GM23338 (cell line): ENCODE measurements around the gene POLDIP3. TPM values are rescaled to one million over a fixed set of nuclear protein-coding genes. Genes with fewer than 3 reads are reported as not detected.

Experiments used
- ATAC-seq: fragments of 200-7000 bp; cut with Tn5 transposase; 3 replicates; pipeline ENCODE4 v1.9.1; 2020
- DNase-seq: peaks from one replicate; pipeline ENCODE4 v3.0.0-alpha.2; 2015; ENCODE audit warnings: low spot score
- H2AFZ ChIP-seq: fragments of 200-600 bp; sonication (generic); 2 replicates; pipeline ENCODE4 v1.8.0; 2016; ENCODE audit warnings: antibody characterized with exemption, mild to moderate bottlenecking, moderate library complexity
- H3F3A ChIP-seq: fragments of 200-600 bp; sonication (generic); replicated peaks from 2 replicates; pipeline ENCODE4 v1.8.0; 2017; ENCODE audit warnings: antibody characterized with exemption, mixed run types, low read depth
- H3K27ac ChIP-seq: fragments of 200-600 bp; sonication (generic); 2 replicates; pipeline ENCODE4 v1.6.1; 2016; ENCODE audit warnings: low read depth
- H3K27me3 ChIP-seq: fragments of 200-600 bp; sonication (generic); 2 replicates; pipeline ENCODE4 v1.8.0; 2016; ENCODE audit warnings: mild to moderate bottlenecking, mixed run types, moderate library complexity; ENCODE audit not compliant: insufficient read depth
- H3K36me3 ChIP-seq: fragments of 200-600 bp; sonication (generic); 2 replicates; pipeline ENCODE4 v1.8.0; 2016; ENCODE audit warnings: mild to moderate bottlenecking; ENCODE audit not compliant: insufficient read depth
- H3K4me1 ChIP-seq: fragments of 200-600 bp; sonication (generic); 2 replicates; pipeline ENCODE4 v1.8.0; 2016; ENCODE audit warnings: mild to moderate bottlenecking, moderate library complexity; ENCODE audit not compliant: insufficient read depth
- H3K4me2 ChIP-seq: fragments of 200-600 bp; sonication (generic); 2 replicates; pipeline ENCODE4 v1.7.1; 2017; ENCODE audit warnings: mixed run types
- H3K4me3 ChIP-seq: fragments of 200-600 bp; sonication (generic); 2 replicates; pipeline ENCODE4 v1.6.1; 2016; ENCODE audit warnings: mixed run types
- H3K79me2 ChIP-seq: fragments of 200-600 bp; sonication (generic); replicated peaks from 2 replicates; pipeline ENCODE4 v1.8.0; 2017; ENCODE audit warnings: mild to moderate bottlenecking; ENCODE audit not compliant: insufficient read depth
- H3K9me2 ChIP-seq: fragments of 200-600 bp; sonication (generic); 2 replicates; pipeline ENCODE4 v1.8.0; 2017; ENCODE audit not compliant: insufficient read depth
- H4K20me1 ChIP-seq: fragments of 200-600 bp; sonication (generic); replicated peaks from 2 replicates; pipeline ENCODE4 v1.8.0; 2017; ENCODE audit warnings: mild to moderate bottlenecking; ENCODE audit not compliant: insufficient read depth
- H3K27ac Mint-ChIP-seq: 2 replicates; pipeline ENCODE4 v1.8.0; 2020; ENCODE audit warnings: inconsistent platforms, mild to moderate bottlenecking, moderate library complexity, mixed read lengths
- H3K27me3 Mint-ChIP-seq: 3 replicates; pipeline ENCODE4 v1.8.0; 2022; ENCODE audit warnings: low read depth, mild to moderate bottlenecking, moderate library complexity, mixed read lengths, inconsistent platforms; ENCODE audit not compliant: insufficient read depth, poor library complexity
- H3K36me3 Mint-ChIP-seq: 3 replicates; pipeline ENCODE4 v1.8.0; 2021; ENCODE audit warnings: low read depth, mild to moderate bottlenecking, inconsistent platforms, moderate library complexity, mixed read lengths
- H3K4me1 Mint-ChIP-seq: 3 replicates; pipeline ENCODE4 v1.8.0; 2020; ENCODE audit warnings: mild to moderate bottlenecking, inconsistent platforms, mixed read lengths
- H3K4me3 Mint-ChIP-seq: 3 replicates; pipeline ENCODE4 v1.8.0; 2021; ENCODE audit warnings: moderate library complexity, mild to moderate bottlenecking, inconsistent platforms, mixed read lengths
- H3K9me3 Mint-ChIP-seq: 3 replicates; pipeline ENCODE4 v1.8.0; 2020; ENCODE audit warnings: moderate library complexity, mild to moderate bottlenecking, inconsistent platforms, mixed read lengths
- CREB1 ChIP-seq: fragments of 250-450 bp; sonication (Bioruptor Pico); IDR thresholded peaks from 2 replicates; pipeline ENCODE4 v1.5.0; 2020; ENCODE audit warnings: low read depth, mild to moderate bottlenecking, moderate library complexity
- CTCF ChIP-seq, 2 experiments: fragments of 200-600 bp in 1 of 2; sonication (generic) in 1 of 2; conservative IDR thresholded peaks; 2 replicates each; pipeline versions ENCODE4 v1.5.1 to v1.6.1; 2016 to 2017; ENCODE audit warnings: antibody characterized with exemption in 2 of 2, low read depth in 2 of 2, mild to moderate bottlenecking in 2 of 2, moderate library complexity in 1 of 2
- EZH2 ChIP-seq: fragments of 200-600 bp; sonication (generic); IDR thresholded peaks from one replicate; pipeline ENCODE4 v1.8.0; 2017; ENCODE audit warnings: antibody characterized with exemption, mild to moderate bottlenecking, low read depth; ENCODE audit not compliant: unreplicated experiment
- EZH2phosphoT487 ChIP-seq: fragments of 200-600 bp; sonication (generic); IDR thresholded peaks from one replicate; pipeline ENCODE4 v1.8.1; 2018; ENCODE audit warnings: antibody characterized with exemption; ENCODE audit not compliant: unreplicated experiment
- NANOG ChIP-seq: IDR thresholded peaks from 2 replicates; pipeline ENCODE4 v1.6.1; 2016; ENCODE audit warnings: antibody characterized with exemption, borderline replicate concordance
- POLR2AphosphoS5 ChIP-seq: IDR thresholded peaks from 2 replicates; pipeline ENCODE4 v1.6.1; 2016; ENCODE audit warnings: antibody characterized with exemption, low read depth
- ZNF114 ChIP-seq: fragments of 250-450 bp; sonication (Bioruptor Pico); IDR thresholded peaks from 2 replicates; pipeline ENCODE4 v1.5.0; 2020; ENCODE audit warnings: mild to moderate bottlenecking, moderate library complexity
- ZNF331 ChIP-seq: fragments of 250-450 bp; sonication (Bioruptor Pico); IDR thresholded peaks from 2 replicates; pipeline ENCODE4 v1.5.0; 2020; ENCODE audit warnings: low read depth, mild to moderate bottlenecking, moderate library complexity
- polyA plus RNA-seq: library from polyadenylated mRNA; unstranded; fragments of >200 nt; fragmentation: Nextera tagmentation; extraction: Ambion mirVana; gene quantifications from 2 replicates; pipeline ENCODE4 v1.2.1, GENCODE V29; 2016
- total RNA-seq: library from RNA; depleted of rRNA; stranded (reverse); fragments of >200 nt; shearing (Covaris generic); gene quantifications from 2 replicates; pipeline ENCODE4 v1.2.3, GENCODE V29; 2014
- TF ChIP-seq, protein P1 (sequence below): fragments of 250-450 bp; sonication (Bioruptor Pico); IDR thresholded peaks from 2 replicates; pipeline ENCODE4 v1.5.0; 2020; ENCODE audit warnings: mild to moderate bottlenecking, moderate library complexity
- TF ChIP-seq, protein P2 (sequence below): IDR thresholded peaks from one replicate; pipeline ENCODE4 v1.6.1; 2018; ENCODE audit warnings: antibody characterized with exemption; ENCODE audit not compliant: unreplicated experiment

POLDIP3 gene
- total and polyA plus RNA-seq, 2 experiments from 2014 or later, result 38.2 to 54.3 TPM

- TF ChIP-seq, protein P1, sequence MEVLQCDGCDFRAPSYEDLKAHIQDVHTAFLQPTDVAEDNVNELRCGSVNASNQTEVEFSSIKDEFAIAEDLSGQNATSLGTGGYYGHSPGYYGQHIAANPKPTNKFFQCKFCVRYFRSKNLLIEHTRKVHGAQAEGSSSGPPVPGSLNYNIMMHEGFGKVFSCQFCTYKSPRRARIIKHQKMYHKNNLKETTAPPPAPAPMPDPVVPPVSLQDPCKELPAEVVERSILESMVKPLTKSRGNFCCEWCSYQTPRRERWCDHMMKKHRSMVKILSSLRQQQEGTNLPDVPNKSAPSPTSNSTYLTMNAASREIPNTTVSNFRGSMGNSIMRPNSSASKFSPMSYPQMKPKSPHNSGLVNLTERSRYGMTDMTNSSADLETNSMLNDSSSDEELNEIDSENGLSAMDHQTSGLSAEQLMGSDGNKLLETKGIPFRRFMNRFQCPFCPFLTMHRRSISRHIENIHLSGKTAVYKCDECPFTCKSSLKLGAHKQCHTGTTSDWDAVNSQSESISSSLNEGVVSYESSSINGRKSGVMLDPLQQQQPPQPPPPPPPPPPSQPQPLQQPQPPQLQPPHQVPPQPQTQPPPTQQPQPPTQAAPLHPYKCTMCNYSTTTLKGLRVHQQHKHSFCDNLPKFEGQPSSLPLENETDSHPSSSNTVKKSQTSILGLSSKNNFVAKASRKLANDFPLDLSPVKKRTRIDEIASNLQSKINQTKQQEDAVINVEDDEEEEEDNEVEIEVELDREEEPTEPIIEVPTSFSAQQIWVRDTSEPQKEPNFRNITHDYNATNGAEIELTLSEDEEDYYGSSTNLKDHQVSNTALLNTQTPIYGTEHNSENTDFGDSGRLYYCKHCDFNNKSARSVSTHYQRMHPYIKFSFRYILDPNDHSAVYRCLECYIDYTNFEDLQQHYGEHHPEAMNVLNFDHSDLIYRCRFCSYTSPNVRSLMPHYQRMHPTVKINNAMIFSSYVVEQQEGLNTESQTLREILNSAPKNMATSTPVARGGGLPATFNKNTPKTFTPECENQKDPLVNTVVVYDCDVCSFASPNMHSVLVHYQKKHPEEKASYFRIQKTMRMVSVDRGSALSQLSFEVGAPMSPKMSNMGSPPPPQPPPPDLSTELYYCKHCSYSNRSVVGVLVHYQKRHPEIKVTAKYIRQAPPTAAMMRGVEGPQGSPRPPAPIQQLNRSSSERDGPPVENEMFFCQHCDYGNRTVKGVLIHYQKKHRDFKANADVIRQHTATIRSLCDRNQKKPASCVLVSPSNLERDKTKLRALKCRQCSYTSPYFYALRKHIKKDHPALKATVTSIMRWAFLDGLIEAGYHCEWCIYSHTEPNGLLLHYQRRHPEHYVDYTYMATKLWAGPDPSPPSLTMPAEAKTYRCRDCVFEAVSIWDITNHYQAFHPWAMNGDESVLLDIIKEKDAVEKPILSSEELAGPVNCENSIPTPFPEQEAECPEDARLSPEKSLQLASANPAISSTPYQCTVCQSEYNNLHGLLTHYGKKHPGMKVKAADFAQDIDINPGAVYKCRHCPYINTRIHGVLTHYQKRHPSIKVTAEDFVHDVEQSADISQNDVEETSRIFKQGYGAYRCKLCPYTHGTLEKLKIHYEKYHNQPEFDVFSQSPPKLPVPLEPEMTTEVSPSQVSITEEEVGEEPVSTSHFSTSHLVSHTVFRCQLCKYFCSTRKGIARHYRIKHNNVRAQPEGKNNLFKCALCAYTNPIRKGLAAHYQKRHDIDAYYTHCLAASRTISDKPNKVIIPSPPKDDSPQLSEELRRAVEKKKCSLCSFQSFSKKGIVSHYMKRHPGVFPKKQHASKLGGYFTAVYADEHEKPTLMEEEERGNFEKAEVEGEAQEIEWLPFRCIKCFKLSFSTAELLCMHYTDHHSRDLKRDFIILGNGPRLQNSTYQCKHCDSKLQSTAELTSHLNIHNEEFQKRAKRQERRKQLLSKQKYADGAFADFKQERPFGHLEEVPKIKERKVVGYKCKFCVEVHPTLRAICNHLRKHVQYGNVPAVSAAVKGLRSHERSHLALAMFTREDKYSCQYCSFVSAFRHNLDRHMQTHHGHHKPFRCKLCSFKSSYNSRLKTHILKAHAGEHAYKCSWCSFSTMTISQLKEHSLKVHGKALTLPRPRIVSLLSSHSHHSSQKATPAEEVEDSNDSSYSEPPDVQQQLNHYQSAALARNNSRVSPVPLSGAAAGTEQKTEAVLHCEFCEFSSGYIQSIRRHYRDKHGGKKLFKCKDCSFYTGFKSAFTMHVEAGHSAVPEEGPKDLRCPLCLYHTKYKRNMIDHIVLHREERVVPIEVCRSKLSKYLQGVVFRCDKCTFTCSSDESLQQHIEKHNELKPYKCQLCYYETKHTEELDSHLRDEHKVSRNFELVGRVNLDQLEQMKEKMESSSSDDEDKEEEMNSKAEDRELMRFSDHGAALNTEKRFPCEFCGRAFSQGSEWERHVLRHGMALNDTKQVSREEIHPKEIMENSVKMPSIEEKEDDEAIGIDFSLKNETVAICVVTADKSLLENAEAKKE (CRISPR knock-in tag), result no peak
- no peak for TF ChIP-seq NANOG
- no peak for TF ChIP-seq ZNF114 (CRISPR knock-in tag)
- TF ChIP-seq EZH2phosphoT487, result no peak
- no peak for TF ChIP-seq ZNF331 (CRISPR knock-in tag)
These were observed 39.9 kb upstream of the POLDIP3 start (continued) for GRCh38 chr22:42654436-42655073.

GRCh38 chr22:42653999-42654398, 39.3 kb upstream of the POLDIP3 start:
- no peaks in the 10 kb centered on the region for H3F3A ChIP-seq
- ATAC-seq (no peak), DNase-seq (no peak)
- H3K27ac ChIP-seq, result no peak overlapping the region
- H3K4me3 ChIP-seq, result no peak overlapping the region
- H3K4me1 Mint-ChIP-seq, result peaks cover 4% of the 10 kb centered on the region; the same call in 2 of the 3 replicates
- no peaks in the 10 kb centered on the region for H3K79me2 ChIP-seq
- H3K9me3 Mint-ChIP-seq, result no peaks in the 10 kb centered on the region
- H3K4me3 Mint-ChIP-seq, result no peak overlapping the region
- H3K36me3 ChIP-seq, result no peaks in the 10 kb centered on the region
- H3K27ac Mint-ChIP-seq, result no peak overlapping the region
- no peak overlapping the region for H2AFZ ChIP-seq
- no peaks in the 10 kb centered on the region for H4K20me1 ChIP-seq
- H3K4me2 ChIP-seq, result no peak overlapping the region
- no peaks in the 10 kb centered on the region for H3K9me2 ChIP-seq
- H3K36me3 Mint-ChIP-seq, result no peaks in the 10 kb centered on the region
- no peaks in the 10 kb centered on the region for H3K4me1 ChIP-seq
- peaks cover 14% of the 10 kb centered on the region for H3K27me3 Mint-ChIP-seq
- no peaks in the 10 kb centered on the region for H3K27me3 ChIP-seq
- TF ChIP-seq, protein P2, sequence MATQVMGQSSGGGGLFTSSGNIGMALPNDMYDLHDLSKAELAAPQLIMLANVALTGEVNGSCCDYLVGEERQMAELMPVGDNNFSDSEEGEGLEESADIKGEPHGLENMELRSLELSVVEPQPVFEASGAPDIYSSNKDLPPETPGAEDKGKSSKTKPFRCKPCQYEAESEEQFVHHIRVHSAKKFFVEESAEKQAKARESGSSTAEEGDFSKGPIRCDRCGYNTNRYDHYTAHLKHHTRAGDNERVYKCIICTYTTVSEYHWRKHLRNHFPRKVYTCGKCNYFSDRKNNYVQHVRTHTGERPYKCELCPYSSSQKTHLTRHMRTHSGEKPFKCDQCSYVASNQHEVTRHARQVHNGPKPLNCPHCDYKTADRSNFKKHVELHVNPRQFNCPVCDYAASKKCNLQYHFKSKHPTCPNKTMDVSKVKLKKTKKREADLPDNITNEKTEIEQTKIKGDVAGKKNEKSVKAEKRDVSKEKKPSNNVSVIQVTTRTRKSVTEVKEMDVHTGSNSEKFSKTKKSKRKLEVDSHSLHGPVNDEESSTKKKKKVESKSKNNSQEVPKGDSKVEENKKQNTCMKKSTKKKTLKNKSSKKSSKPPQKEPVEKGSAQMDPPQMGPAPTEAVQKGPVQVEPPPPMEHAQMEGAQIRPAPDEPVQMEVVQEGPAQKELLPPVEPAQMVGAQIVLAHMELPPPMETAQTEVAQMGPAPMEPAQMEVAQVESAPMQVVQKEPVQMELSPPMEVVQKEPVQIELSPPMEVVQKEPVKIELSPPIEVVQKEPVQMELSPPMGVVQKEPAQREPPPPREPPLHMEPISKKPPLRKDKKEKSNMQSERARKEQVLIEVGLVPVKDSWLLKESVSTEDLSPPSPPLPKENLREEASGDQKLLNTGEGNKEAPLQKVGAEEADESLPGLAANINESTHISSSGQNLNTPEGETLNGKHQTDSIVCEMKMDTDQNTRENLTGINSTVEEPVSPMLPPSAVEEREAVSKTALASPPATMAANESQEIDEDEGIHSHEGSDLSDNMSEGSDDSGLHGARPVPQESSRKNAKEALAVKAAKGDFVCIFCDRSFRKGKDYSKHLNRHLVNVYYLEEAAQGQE, result no peak
- TF ChIP-seq CTCF (conservative IDR thresholded peaks at IDR 0.05; ENCODE audit: low read depth in 2 of 2) (no peak), CREB1 (CRISPR knock-in tag) (no peak), POLR2AphosphoS5 (no peak), EZH2 (no peak), NANOG (no peak), ZNF331 (CRISPR knock-in tag) (no peak)
